ENCODE results near the gene KLC3.

Gene KLC3

DNA sequence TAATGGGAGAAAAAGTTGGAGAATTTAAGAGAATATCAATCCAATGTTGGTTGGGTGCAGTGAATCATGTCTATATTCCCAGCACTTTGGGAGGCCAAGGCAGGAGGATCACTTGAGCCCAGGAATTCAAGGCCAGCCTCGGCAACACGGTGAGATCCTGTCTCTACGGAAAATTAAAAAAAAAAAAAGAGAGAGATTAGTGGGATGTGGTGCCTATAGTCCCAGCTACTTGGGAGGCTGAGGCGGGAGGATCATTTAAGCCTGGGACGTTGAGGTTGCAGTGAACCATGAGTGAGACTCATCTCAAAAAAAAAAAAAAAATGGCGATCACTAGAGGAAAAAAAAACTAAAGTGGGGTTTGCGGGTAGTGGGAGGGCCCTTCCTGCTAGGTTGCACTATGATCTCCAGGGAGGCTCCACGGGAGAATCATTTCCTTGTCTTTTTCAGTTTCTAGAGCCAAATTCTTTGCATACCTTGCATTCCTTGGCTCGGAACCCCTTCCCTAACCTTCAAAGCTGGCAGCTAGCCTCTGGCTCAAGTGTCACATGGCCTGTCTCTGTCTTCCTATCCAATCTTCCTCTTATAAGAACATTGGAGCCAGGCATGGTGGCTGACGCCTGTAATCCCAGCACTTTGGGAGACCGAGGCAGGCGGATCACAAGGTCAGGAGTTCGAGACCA, 35.6 kb downstream of the KLC3 start:
- no peak for DNase-seq (ENCODE audit: low read depth)

GRCh38 chr19:45380107-45380506, 39.6 kb downstream of the KLC3 start:
- DNase-seq (ENCODE audit: low read depth): no peak

GRCh38 chr19:45382426-45382825, 41.9 kb downstream of the KLC3 start:
- DNase-seq (ENCODE audit: low read depth): no peak

DNA sequence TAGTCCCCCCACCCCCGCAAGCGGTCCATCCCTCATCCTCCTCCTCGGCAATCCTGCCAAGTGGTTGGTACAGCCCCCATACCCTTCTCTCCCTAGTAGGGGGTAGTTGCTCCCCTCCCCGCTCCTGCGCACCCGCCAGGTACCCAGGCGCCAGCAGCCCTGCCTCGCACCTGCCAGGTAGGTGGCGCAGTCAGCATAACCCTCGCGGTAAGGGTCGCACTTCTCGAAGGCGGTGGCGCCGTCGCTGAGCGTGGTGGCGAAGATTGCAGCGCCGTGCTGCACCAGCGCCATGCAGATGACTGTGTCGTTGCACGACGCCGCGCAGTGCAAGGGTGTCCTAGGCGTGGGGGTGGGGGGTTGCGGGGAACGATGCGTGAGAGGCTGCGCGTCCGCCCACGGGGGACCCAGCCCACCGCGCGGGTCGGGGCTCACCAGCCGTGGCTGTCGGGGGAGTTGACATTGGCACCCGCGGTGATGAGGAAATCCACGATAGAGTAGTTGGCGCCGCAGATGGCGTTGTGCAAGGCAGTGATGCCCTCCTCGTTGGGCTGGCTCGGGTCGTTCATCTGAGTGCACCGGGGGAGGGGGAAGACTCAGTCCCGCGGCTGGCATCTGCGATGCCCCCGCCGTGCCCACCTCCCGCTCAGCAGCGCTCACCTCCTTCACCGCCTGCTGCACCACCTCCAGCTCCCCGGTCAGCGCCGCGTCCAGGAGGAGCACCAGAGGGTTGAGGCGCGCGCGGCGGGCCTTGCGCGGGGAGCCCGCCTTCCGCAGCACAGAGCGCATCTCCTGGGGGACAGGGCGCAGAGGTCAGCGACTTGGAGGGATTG, 45.1 kb downstream of the KLC3 start:
- DNase-seq (ENCODE audit: low read depth): no peak

- DNase-seq (ENCODE audit: low read depth): no peak
Measured at GRCh38 chr19:45391346-45391745, 50.8 kb downstream of the KLC3 start.

- no peak for DNase-seq (ENCODE audit: low read depth)
Measured at GRCh38 chr19:45391871-45392665, 51.5 kb downstream of the KLC3 start.

DNA sequence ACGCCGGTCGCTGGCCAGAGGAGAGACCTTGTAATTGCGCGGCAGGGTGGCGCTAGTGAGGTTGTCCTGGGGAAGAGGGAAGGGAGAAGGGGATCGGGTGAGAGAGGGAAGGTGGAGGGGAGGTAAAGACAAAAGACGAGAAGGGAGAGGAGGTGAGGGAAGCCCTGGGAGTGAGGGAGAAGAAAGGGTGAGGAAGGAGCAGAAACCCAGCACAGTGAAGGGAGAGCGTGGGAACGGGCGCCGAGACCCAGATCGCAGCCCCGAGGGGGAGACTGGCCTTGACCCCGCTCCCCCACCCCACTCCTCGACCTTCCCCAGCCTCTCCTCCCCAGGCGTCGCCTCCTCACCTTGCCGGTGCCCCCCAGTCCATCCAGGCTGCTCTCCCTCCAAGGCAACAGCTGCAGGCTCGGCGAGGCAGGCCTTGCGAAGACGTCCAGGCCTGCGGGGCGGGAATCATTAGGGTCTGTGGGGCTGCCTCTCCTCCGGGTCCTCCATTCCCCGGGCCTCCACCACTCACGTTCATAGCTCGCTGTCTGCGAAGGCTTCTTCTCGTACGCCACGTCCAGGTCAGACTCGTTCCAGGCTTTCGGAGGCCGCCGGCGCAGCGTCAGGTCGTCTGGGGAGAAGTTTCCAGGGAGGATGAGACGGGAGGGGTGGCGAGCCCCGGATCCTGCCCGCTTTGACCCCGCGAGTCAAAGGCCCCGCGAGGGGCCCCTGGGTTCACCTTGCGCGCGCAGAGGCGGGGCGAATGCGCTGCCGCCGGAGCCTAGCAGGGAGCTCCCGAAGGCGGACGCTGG, 55.5 kb downstream of the KLC3 start:
- no peak for DNase-seq (ENCODE audit: low read depth)

GRCh38 chr19:45400192-45400591, 59.6 kb downstream of the KLC3 start:
- no peak for DNase-seq (ENCODE audit: low read depth)
